GM21786 (cell line): ENCODE measurements around the gene GINS2.

ENCODE experiments used
- ATAC-seq: cut with Tn5 transposase; IDR thresholded peaks from one replicate; pipeline ENCODE4 v1.9.1; 2021; ENCODE audit not compliant: unreplicated experiment

GINS2 gene

DNA sequence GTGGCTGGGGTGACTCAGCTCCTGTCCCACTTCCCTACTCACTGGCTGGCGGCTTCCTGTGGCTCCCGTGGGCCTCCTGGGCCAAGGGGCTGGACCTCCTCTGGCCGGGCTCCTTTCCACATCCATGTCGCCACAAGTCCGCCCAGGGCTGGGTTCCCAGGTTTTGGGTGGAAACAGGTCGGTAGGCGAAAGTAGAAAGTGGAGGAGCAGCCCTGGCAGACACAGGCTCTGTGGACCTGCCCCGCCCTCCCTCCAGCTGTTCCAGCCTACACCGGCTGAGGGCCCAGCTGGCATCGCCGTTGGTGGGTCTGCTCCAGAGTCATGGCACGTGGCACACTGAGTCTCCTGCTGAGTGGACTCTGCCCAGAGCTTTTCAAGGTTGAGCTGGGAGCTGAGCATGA, 47.0 kb downstream of the GINS2 start:
- ATAC-seq: no peak

DNA sequence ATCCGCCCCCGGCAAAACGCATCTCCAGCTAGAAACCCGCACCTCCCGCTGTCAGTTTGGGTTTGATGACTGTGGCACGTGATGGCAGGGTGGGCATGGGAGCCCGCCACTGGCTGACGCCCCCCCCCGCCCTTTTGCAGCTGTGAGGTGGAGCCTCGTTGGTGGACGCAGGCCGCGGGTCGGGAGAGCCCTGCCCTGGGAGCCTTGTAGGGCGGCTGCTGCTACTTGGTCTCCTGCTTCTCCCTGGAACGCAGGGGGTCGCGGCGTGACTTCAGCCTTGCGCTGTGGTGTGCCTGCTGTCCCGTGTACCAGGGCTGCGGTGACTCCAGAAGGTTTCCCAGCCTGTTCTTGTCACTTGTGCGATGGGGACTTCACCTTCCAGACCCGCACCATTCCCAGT, 47.4 kb downstream of the GINS2 start:
- ATAC-seq: no peak

DNA sequence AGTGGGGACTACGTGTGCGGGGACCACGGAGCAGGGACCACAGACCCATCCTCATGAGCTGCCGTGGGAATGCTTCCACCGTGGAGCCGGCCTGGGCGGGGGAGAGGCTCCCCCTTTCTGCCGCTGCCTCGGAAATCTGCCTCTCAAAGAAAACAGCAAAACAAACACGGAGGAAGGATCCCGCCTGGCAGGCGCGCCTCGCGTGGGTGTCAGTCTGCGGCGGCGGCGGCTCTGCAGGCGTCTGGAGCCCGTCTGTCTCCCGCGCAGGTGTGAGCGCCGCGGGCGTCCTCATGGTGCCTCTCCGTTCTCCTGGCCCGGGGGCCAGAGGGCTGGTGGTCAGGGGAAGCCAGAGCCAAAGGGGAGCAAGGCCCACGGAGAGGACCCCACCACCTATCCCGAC, 48.2 kb downstream of the GINS2 start:
- ATAC-seq: no peak

DNA sequence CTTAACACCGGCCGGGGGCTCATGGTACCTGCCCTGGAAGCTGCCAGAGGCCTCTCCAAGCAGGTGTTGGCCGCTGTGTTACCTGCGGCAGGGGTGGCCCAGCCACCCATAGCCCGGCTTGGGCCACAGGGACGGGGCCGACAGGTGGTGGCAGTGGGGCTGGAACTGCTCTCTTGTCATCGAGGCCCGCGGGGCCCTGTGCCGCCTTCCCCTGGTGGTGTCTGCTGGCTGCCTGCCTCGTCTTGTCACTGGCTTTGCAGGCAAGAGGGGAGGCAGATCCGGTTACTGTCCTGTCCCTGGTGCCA, 48.5 kb downstream of the GINS2 start:
- no peak for ATAC-seq

DNA sequence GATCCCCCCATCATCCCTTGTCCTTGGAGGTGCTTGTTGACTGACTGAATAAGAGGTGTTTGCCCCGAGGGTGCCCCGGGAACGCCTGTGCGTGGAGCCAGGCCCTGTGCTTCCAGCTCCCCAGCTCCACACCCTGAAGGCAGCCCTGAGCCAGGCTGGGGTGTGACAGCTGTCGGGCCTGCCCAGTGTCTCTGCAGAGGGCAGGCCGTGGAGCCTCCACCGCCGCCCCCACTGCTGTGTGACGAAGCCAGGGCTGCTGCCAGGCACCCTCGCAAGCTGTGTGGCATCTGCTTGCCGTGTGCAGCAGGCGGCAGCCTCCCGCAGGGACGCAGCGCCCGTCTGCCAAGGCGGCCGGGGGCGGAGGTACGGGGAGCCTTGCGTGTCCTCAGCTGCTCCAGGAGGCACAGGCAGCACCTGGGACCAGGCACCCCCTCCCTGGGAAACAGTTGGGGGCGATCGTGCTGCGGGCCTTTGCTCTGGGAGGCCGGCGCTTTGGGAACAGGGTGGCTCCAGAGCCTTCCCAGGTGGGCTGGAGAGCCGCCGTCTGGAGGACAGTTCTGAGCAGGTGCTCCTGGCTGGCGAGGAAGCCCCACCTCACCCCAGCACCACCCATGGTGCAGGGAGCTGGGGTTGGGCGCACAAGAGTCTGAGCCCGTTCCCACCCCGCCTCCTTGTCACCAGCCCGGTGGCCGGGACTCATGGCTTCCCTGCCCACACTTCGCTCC, 49.1 kb downstream of the GINS2 start:
- ATAC-seq: no peak

DNA sequence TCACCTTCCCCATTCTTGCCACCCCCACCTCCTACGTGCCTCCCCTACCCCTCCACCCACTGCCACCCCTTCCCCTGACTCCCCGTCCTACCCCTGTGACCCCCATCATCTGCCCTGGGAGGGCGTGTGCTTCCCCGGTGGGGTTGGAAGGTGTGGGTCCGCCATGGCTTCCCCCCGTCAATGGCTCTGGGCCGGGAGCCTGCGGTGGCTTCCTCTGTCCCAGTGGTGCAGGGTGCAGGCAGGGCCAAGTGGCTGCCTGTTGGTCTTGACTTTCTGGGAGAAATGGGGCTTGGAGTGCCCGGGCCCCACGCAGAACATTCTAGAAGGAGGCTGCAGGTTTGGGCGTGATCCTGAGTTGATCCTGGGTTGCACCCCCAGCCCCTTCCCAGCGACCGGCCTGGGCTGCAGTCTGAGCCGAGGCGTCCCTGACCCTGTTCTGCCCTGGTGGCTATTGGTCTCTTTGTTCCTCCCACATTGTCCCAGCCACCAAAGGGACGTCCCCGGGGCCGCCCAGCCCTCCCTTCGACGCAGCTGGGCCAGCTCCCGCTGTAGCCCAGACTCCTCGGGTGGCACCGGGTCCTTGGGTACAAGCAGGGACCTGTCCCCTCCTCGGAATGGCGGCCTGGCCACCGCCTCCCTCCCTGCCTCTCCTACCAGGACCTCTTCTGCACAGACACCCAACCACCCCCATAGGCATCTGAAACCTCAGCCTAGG, 49.9 kb downstream of the GINS2 start:
- no peak for ATAC-seq

DNA sequence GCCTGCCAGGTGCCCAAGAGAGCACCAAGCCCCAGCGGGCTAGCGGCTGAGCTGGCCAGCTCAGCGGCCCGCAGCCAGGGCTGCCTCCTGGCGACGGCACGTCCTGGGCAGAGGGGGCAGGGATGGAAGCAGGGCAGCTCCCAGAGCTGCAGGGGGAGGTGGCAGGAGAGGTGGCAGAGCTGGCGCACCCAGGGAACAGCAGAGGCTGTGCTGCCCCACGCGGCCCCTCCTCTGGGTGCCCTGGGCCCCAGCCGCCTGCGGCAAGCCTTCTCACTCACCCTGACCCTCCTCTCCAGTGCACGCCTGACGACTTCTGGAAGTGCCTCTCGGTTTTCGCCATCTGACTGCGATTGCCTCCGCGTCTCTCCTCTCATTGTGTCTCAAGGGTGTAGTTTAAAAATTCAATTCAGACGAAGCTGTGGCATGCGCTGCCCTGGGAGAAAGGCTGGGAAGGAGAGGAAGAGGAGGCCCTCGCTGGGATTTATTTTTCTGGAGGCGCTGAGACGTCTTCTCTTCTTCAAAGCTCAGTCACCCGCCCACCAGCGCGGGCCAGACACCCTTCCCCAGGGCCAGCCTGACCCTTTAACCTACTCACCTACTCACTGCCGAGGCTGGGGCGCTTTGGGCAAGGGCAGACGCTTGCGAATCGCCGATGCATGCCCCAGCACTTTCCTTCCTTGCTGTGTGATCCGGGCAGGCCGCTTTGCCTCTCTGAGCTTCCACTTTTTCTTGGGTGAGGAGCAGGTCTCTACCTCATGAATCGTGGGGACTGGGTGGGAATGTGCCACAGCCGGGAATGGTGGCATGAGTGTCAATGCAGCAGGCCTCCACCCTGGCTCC, 50.7 kb downstream of the GINS2 start:
- ATAC-seq: no peak

DNA sequence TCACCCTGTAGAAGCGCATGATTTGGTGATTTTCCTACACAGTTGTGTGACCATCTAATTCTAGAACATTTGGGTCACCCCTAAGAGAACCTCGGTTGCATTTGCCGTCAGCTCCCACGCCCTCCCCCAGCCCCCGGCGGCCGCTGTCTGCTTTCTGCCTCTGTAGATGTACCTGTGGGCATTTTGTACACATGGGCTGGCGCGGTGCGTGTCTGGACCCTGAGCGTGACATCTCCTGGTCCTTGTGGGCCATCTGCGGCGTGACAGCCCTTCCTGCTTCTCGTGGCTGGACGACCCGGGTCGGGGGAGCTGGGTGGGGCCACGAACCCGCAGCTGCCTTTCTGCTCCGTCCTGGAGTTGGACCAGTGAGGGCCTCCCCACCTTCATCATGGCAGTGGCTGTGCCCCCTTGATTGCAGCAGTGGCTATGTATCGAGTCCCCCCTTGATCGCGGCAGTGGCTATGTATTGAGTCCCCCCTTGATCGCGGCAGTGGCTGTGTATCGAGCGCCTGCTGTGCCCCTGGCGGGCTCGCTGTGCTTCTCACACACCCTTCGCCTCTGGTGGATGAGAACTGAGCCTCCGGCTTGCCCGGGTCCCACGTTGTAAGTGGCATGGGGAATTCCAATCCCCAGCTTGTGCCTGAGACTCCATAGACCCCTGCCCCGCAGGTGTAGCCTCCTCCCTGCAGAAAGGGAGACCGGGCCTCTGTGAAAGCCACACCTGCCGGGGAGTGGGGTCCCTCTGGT, 51.5 kb downstream of the GINS2 start:
- no peak for ATAC-seq

DNA sequence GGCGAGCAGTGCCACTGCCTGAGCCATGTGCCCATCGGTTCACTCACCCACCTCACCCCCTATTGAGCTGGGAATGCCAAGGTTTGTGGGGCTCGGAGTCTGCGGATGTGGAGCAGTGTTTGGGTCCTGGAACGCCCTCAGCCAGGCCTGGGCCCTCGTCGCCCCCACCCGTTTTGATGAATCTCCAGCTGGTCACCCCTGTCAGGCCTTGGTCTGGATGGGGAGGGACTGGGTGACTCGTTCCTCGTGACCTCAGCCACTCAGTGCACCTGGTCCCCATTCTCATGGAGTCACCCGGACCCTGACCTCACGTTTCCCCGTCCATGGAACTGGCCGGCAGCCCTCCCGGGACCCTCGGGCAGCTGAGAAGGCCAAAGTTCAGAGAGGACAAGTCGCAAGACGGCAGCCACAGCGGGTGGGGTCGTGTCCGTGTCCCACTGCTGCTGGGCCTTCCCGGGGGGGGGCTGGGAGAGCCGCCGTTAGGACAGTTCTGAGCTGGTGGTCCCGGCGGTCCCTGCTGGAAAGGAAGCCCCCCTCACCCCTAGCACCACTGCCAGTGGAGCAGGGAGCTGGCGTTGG, 52.4 kb downstream of the GINS2 start:
- no peak for ATAC-seq

DNA sequence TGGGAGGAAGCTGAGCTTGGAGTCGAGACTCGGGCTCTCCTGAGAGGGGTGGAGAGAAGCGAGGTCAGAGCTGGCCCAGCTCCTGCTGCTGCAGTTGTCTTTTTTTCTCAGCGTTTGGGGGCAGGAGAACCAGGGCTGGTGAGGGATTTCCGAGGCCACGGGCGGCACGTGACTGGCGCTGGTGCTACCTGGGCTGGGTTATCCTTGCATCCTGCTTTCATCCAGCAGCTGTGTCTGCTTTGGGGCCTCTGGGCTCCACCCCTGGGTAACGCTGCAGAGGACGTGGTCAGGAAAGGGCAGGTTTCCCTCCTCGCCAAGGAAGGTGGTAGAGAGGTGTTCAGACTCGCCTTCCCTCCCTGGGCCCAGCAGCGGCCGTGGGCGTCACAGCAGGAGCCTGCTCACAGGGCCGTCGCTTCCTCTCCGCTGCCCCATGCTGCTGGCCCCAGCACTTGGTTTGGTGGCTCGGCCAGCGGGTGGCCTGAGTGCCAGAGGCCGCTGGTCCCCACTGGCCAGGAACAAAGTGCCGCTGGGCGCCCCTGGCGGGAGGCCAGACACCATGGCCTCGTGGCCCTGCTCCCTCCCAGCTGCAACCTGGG, 53.1 kb downstream of the GINS2 start:
- no peak for ATAC-seq

DNA sequence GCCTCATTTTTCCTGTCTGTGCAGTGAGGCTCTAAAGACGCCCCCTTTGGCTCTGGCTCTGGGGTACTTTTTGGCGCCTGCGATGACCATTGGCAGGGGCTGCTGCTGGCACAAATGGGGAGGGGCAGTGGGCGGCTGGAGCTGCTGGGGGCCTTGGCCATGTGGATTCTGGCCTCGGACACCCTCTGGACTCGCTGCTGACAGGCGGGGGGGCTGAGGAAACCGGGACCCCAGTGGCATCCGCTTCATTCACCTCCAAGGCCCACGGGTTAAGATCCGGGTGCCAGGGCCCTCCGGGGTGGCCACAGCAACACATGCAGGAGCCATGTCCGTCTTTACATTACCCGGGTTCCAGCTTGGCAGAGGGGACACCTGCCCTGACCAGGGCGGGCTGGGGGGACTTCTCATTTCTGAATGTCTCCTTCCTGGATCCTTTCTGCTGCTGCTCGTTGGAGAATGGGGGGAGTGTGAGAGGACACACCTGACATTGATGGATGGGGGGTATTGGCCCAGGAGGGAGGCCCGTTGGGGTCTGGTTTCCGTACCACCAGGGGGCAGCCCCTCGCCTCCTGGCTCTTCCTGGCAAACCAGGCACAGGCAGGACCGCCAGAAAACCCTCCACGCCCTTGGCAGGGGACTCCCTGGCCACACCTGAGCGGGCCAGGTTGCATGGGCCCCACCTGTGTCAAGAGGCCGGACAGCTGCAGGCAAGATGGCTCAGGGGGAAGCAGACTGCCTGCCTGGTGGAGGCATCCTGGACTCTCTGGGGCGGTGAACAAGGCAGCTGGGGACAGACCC, 53.8 kb downstream of the GINS2 start:
- ATAC-seq: no peak

DNA sequence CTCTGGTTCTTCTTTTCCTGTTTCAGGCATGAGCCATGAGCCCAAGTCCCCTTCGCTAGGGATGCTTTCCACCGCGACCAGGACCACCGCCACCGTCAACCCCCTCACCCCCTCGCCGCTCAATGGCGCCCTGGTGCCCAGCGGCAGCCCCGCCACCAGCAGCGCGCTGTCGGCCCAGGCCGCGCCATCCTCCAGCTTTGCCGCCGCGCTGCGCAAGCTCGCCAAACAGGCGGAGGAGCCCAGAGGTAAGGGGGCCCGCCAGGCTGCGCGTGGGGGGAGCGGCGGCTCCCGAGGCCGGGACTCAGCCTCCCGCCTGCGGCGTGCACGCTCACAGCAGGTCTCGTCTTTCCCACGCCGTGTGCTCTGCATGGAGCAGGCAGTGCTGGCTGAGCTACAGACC, 54.9 kb downstream of the GINS2 start:
- no peak for ATAC-seq

DNA sequence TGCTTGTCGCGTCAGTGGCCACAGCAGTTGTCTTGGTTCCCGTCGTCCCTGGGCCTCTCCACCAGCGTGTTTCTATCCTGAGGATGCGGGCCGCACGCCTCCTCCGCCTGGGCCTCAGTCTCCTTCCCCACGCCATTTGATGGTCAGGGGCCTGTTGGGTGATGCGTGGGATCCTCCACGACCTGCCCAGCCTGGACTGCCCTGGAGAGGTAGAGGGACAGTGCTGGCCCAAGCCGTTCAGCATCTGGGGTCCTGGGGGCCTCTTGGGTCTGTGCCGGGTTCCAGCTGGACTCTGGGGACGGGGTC, 55.4 kb downstream of the GINS2 start:
- ATAC-seq: no peak

DNA sequence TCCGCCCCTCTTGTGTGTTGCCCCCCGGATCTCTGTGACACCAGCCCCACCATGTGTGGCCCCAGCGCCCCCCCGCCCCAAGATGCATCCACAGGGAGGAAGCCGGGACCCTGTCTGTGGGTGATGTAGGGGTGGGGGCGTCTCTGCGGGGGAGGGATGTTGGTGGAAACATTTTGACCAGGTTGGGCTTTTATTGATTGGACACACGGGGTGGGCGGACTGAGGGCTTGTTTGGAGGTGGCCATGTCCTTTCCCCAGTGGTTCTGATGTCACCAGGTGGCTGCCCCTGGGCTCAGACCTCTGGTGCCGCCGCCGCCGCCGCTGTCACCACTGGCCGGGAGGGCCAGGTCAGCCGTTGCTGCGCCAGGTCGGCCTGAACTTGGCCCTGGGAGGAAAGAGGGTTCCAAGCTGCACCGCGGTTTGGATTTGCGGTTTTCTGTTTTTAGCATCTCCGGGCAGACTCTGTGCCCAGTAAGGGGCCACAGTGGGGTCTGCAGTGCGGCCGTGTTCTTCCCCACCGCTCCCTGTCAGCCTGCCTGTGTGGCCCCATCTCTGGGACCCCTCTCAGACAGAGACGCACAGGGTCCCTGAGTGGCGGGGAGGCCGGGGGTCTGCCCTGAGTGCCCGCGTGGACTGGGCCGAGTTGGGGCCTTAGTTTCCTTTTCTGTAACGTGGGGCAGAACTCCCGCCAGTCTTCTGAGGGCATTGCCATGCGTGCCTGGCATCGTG, 55.9 kb downstream of the GINS2 start:
- ATAC-seq: no peak

DNA sequence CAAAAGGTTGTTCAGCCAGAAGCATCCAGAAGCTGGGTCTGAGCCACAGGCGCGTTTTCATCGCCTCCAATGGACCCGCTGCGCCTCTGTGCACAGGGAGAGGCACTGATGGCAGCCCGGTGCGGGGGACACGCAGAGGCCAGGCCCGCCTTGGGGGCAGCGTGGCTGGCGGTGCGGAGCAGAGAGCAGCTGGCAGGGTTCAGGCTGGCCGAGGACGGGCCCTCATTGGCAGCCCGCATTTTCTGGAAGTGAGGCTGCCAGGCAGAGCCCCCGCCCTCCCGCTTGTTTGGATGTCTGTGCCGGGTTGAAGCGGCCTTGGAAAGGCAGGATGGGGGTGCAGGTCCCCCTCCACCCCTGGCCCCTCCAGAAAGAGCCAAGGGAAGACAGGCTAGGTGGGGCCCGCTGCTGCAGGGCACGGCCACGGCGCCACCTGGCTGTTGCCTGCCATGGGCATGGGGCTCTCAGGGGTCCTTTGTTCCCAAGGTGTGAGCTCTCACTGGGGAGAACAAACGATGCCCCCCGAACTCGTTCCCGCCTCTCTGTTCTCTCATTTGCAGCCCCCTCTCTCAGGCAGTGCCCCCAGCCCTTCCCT, 56.9 kb downstream of the GINS2 start:
- no peak for ATAC-seq

DNA sequence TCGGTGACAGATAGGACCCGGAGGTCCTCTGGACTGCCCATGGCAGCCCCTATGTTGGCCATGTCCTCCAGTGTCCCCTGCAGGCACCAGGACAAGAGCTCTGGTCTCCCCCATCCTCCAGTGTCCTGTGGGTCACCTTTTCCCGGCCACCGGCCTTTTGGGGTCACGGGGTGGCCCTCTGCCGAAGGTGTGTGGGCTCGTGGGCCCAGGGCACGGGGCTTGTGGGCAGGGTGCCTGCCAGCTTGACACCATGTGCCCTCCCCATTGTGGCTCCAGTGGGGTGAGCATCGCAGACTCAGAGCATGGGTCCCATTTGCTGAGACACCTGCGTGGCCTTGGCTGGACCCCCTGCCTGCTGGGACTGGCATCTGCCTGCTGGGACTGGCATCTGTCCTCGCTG, 57.5 kb downstream of the GINS2 start:
- ATAC-seq: no peak

DNA sequence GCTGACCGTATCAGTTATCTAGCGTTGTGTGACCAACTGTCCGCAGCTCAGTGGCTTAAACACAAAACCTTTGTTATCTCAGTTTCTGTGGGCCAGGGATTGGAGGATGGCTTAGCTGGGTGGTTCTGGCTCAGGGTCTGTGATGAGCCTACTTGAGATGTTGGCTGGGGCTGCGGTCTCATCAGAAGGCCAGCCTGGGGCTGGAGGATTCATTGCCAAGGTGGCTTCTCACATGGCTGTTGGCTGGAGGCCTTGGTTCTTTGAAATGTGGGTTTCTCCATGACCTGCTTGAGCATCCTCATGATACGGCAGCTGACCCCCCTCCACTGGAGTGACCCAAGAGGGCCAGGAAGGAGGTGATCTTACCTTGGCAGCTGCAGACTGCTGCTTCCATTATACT, 58.9 kb downstream of the GINS2 start:
- no peak for ATAC-seq

DNA sequence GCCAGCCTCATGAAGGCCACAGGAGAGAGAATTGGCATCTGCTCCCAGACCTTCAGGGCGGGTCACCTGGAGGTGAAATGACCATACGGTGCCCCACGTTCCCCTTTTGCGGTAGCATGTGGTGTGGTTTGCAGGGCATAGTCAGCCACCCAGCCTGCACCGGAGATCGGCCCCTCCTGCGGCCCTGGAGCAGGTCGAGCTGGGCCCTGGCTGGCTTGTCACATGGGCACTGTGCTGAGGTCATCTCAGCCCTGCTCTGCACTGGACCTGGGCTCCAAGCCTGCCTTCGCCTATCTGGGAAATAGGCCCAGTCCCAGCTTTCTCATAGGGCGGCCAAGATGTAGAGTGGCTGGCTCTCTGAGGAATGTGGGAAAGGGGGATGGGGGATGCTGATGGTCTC, 59.4 kb downstream of the GINS2 start:
- ATAC-seq: no peak

DNA sequence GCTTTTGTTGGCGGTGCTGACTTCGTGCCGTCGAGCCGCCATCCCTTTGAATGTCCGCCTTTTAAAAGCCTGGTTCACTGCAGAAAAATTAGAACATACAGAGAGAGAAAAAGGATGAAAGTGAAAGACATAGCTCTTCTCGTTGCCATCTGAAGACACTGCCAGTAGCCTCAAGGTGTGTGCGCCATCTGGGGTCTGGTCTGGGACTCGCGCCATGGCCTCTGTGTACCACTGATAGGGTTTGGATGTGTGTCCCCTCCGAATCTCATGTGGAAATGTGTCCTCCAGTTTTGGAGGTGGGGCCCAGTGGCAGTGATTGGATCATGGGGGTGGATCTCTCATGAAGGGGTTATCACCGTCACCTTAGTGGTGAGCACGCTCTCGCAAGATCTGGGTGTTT, 60.1 kb downstream of the GINS2 start:
- no peak for ATAC-seq
